Liver (tissue), 3 donors: ENCODE data around the gene DAND5.

ENCODE experiments used
- ATF3 ChIP-seq: IDR thresholded peaks from 2 replicates; pipeline ENCODE4 v1.6.1; 2016; ENCODE audit warnings: antibody characterized with exemption
- CTCF ChIP-seq: fragments of 150-350 bp; IDR thresholded peaks from 2 replicates; pipeline ENCODE4 v1.5.1; 2017; ENCODE audit warnings: improper control_type of control experiment, low read depth, low read length; ENCODE audit not compliant: missing input control
- GABPA ChIP-seq, 2 donors: IDR thresholded peaks in 1 of 2; conservative IDR thresholded peaks in 1 of 2; 2 replicates each; pipeline ENCODE4 v1.6.1; 2016; ENCODE audit warnings: antibody characterized with exemption in 2 of 2, mild to moderate bottlenecking in 1 of 2, moderate library complexity in 1 of 2
- MAX ChIP-seq: IDR thresholded peaks from 2 replicates; pipeline ENCODE4 v1.6.1; 2016; ENCODE audit warnings: antibody characterized with exemption
- RAD21 ChIP-seq, 2 donors: IDR thresholded peaks; 2 replicates each; pipeline ENCODE4 v1.6.1; 2016; ENCODE audit warnings: antibody characterized with exemption in 2 of 2, mild to moderate bottlenecking in 2 of 2
- REST ChIP-seq: IDR thresholded peaks from 2 replicates; pipeline ENCODE4 v1.6.1; 2016; ENCODE audit warnings: antibody characterized with exemption, mild to moderate bottlenecking
- SP1 ChIP-seq: IDR thresholded peaks from 2 replicates; pipeline ENCODE4 v1.6.1; 2018; ENCODE audit warnings: antibody characterized with exemption, mild to moderate bottlenecking
- YY1 ChIP-seq: IDR thresholded peaks from 2 replicates; pipeline ENCODE4 v1.6.1; 2016; ENCODE audit warnings: antibody characterized with exemption, mild to moderate bottlenecking
- donor health status: healthy.
- donor health status: healthy.

GRCh38 chr19:12949363-12950283 lies 19.8 kb upstream of the DAND5 start:
- TF ChIP-seq CTCF: no peak
- no peak for TF ChIP-seq ATF3
- no peak for TF ChIP-seq YY1
- no peak for TF ChIP-seq REST
- no peak for TF ChIP-seq SP1
- TF ChIP-seq MAX: no peak
- no peak for TF ChIP-seq RAD21 (IDR thresholded peaks at IDR 0.05)
- no peak for TF ChIP-seq GABPA (IDR thresholded peaks at IDR 0.05 in 1 of 2, conservative IDR thresholded peaks at IDR 0.05 in 1 of 2)
